Measurements from ENCODE around the gene MAST4. TPM values are rescaled to one million over a fixed set of nuclear protein-coding genes. Genes with fewer than 3 reads are reported as not detected.

The MAST4 gene
- total and polyA plus RNA-seq, 2 of the 13 experiments (the other 11 are each of a cell fraction or from before 2014, with no cell fraction given): 3.4 to 3.7 TPM

- no peak for TF ChIP-seq USF2 (IDR thresholded peaks at IDR 0.05; ENCODE audit: low read depth, low read length)
- TF ChIP-seq USF2 (CRISPR knock-in tag; IDR thresholded peaks at IDR 0.05; ENCODE audit: borderline replicate concordance): no peak
Observed at GRCh38 chr5:67061511-67061910, 465.3 kb downstream of the MAST4 start (continued).

GRCh38 chr5:67063055-67063454 is 466.9 kb downstream of the MAST4 start:
- H3K4me2 ChIP-seq (ENCODE audit: low read depth, low read length): no peak overlapping the region
- POLR2A ChIA-PET: no interaction called here
- no TSS peak for BruUV-seq (replicated peaks)

More at GRCh38 chr5:67063055-67063454, 466.9 kb downstream of the MAST4 start:
- no peak for ATAC-seq
- peaks cover 11% of the 10 kb centered on the region for H3K4me1 ChIP-seq (ENCODE audit: insufficient read depth, low read length)
- H3K79me2 ChIP-seq (ENCODE audit: insufficient read depth, low read length): no peaks in the 10 kb centered on the region
- no peaks in the 10 kb centered on the region for H3K9me3 ChIP-seq (ENCODE audit: low read length)
- CTCF ChIA-PET (ENCODE audit: low intra/inter-chr PET ratio, low total read pairs): no interaction called here
- in situ Hi-C loops (cut with HindIII; ENCODE audit: extremely low pct_ligation_motif_present, low pct_unique_long_range_greater_than_20kb) (no loop called here), intact Hi-C loops (cut with micrococcal nuclease; ENCODE audit: unreplicated experiment) (no loop called here)
- FAIRE-seq: no peak
- no peak overlapping the region for H3K27ac ChIP-seq (ENCODE audit: extremely low read length, insufficient read depth, low read length)
- no peak for TF ChIP-seq ZNF354B (CRISPR knock-in tag; IDR thresholded peaks at IDR 0.05)
- no peak for TF ChIP-seq POLR2AphosphoS5 (IDR thresholded peaks at IDR 0.05; ENCODE audit: low read depth, low read length)
- no peak for TF ChIP-seq HDAC2 (CRISPR knock-in tag; IDR thresholded peaks at IDR 0.05)
- TF ChIP-seq ZNF33A (CRISPR knock-in tag; IDR thresholded peaks at IDR 0.05; ENCODE audit: borderline replicate concordance): no peak
- TF ChIP-seq ZBTB3 (CRISPR knock-in tag; IDR thresholded peaks at IDR 0.05; ENCODE audit: borderline replicate concordance, low read depth): no peak
- no peak for TF ChIP-seq FOXK2 (IDR thresholded peaks at IDR 0.05)
- TF ChIP-seq KDM1A (CRISPR knock-in tag; IDR thresholded peaks at IDR 0.05): no peak
- TF ChIP-seq TARDBP (CRISPR knock-in tag; IDR thresholded peaks at IDR 0.05): no peak
- TF ChIP-seq SYNCRIP (IDR thresholded peaks at IDR 0.05; ENCODE audit: insufficient read depth, low read depth, low read length): no peak
- no peak for TF ChIP-seq ZNF580 (CRISPR knock-in tag; IDR thresholded peaks at IDR 0.05; ENCODE audit: borderline replicate concordance, low read depth)
- no peak for TF ChIP-seq ZNF75D (CRISPR knock-in tag; IDR thresholded peaks at IDR 0.05; ENCODE audit: borderline replicate concordance)
- TF ChIP-seq PTBP1 (IDR thresholded peaks at IDR 0.05; ENCODE audit: low read depth, low read length, poor library complexity, severe bottlenecking): no peak
- no peak for TF ChIP-seq ZNF562 (CRISPR knock-in tag; IDR thresholded peaks at IDR 0.05; ENCODE audit: borderline replicate concordance)
- no peak for TF ChIP-seq ELK4 (CRISPR knock-in tag; IDR thresholded peaks at IDR 0.05; ENCODE audit: borderline replicate concordance)
- TF ChIP-seq SSRP1 (CRISPR knock-in tag; IDR thresholded peaks at IDR 0.05): no peak
- TF ChIP-seq ZNF713 (CRISPR knock-in tag; IDR thresholded peaks at IDR 0.05): no peak
- no peak for TF ChIP-seq SKI (IDR thresholded peaks at IDR 0.05; ENCODE audit: partially characterized antibody)
- DNase-seq (ENCODE audit: low spot score): no peak
- no peaks in the 10 kb centered on the region for H3K27me3 ChIP-seq (ENCODE audit: control insufficient read depth in 1 of 2, insufficient read depth in 2 of 2, low read length in 2 of 2)
- no peaks in the 10 kb centered on the region for H3K36me3 ChIP-seq (replicated peaks in 1 of 2; ENCODE audit: control insufficient read depth in 1 of 2, insufficient read depth in 2 of 2, low read length in 2 of 2)
- 95% methylated on average over 3 of the region's 3 CpGs for WGBS (ENCODE audit: low lambda C conversion rate)
- H2AFZ ChIP-seq (ENCODE audit: low read length): no peak overlapping the region
- no peak overlapping the region for H3K4me3 ChIP-seq (replicated peaks in 1 of 3; ENCODE audit: insufficient read depth in 1 of 3, low read depth in 2 of 3, low read length in 3 of 3)
- no peak overlapping the region for H3K9ac ChIP-seq (ENCODE audit: insufficient read depth, low read depth, low read length)
- no peaks in the 10 kb centered on the region; the same call in 1 of the 2 replicates for H4K20me1 ChIP-seq (ENCODE audit: insufficient read depth, low read length)

Data from HepG2 (cell line).